GM19239 (cell line): ENCODE data around the gene CABLES2.

Source experiments
- DNase-seq: peaks from one replicate; pipeline ENCODE4 v3.0.0; 2011; ENCODE audit warnings: low spot score; ENCODE audit not compliant: insufficient read length
- FAIRE-seq: peaks from 2 replicates; lab custom pipeline; 2011; peaks lifted over from hg19 to GRCh38; lab: Jason Lieb, UNC

CABLES2 gene

DNA sequence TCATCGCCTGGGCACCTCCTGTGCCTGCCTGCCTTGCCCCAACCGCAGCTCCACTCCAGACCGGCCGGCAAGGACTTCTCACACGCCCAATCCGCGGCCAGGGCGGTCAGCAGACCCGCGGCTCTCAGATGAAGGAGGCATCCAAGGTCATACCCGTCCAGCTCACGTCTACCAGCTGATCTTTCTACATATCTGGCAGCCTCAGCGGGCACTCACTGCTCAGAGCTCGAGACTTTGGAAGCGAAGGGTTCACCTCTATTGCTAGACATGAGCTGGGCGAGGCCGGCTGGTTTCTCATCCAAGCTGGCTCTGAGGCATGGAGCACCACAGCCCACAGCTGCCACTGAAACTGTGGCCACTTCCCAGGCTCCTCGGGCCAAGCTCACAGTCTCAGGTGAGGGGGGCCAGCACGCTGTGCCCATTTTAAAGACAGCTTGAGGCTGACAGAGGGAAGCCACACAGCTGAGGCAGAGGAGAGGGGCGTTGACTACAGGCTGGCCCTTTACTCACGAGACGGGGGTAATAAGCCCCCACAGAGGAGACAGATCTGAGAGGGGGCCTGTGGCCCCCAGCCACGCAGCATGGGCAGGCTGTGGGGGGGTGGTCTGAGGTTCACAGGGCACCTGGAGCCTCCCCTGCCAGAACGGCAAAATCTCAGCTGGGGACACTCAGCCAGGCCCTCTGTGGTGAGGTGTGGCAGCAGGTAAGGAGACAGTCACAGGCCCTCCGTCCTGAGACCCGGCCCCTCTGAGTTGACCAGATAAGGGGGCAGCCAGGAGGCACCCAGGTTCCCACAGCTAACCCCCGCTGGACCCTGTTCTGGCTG, 42.0 kb downstream of the CABLES2 start:
- no peak for FAIRE-seq

DNA sequence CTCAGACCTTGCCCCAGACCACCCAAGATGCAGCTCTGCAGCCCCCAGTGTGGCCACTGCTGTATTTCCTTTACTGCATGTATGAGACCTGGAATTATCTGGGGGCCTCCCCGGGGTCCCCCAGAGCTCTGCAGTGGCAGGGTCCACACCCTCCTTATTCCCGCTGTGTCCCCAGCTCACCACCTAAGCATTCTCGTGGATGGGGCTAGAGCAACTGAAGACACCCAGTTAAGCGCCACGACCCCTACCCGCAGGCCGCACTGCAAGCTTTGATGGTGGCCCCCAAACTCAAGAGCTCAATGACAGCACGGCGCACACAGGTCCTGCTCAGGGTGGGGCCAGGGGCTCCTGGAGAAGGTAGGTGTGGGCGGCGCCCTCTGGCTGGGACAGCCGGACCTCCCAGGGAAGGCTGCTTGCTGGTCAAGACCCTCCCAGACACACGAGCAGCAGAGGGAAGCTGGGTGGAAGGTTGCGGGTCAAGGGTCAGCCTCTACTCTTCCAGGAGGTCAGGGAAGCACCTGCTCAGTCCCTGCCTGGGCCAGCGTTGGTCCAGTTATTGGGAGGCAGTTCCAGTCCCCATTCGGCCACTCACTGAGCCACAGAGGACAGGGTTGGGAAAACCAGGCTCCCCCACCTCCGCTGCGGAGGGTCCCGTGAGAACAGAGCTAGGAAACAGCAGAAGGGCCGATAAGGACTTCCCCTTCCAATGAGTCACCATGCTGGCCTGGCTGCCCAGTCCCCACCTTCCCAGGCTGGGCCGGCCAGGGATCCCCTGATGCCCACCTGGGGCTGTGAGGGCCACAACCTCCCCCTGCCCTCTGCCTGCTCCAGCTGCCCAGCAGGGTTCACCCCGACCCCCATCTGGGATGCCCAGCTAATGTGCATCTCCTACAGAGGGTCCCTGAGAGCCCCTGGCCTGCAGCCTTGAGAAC, 42.9 kb downstream of the CABLES2 start:
- DNase-seq (no peak), FAIRE-seq (no peak)

More for the DNA sequence above, 42.0 kb downstream of the CABLES2 start:
- no peak for DNase-seq

DNA sequence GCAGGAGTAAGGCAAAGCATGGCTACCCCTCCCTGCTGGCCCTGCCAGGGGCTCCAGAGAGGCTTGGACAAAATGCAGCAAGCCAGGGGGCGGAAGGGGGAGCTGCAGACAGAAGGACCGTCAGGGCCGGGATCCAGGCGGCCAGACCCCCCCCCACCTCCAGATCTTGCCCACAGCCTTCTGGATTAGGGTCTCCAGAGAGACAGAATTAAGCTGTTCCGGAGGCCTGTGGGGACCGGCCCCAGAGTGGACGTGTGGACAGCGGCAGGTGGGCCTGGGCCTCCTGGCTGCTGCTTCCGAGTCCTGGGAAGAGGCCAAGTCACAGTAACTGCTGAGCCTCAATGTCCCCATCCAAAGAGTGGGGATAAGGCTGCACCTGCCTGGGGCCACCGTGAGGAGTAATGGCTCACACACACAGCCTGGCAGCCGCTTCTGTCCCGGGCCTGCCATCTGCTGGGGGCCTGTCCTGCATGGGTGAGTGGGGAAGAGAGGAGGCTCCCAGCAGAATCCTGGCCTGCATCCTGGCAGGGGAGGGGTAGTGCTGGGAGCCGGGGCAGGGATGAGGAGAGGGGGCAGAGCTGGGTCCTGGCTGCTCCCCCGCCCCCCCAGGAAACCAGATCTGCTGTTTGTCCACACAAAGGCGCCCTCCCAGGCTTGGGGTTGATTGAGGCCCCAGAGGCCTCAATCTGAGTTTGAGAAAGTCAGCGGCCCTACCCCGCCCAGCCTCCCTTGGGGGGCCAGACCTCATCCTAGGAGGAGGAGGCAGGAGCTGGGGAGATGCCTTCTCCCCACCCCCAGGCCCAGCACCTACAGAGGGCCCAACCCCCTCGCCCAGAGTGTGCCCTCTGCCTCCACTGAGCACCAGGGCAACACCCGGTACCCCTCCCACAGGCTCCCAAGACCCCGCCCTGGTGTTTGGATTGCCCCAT, 43.8 kb downstream of the CABLES2 start:
- FAIRE-seq (no peak), DNase-seq (no peak)

DNA sequence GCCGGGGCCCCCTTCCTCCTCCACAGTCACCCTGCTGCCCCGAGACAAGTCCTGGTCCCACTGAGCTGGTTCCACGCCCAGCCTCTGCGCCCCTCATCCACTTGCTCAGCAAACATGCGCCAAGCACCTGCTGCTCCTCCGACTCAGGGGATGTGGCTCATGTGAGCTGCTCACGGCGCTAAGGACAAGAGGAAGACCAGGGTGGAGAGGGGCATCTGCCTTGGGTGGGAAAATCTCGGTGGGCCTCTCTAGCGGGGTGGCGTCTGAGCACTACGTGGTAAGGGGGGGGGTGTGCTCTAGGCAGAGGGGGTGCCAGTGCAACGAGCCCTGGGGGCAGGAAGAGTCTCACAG, 44.5 kb downstream of the CABLES2 start:
- FAIRE-seq (no peak), DNase-seq (no peak)

DNA sequence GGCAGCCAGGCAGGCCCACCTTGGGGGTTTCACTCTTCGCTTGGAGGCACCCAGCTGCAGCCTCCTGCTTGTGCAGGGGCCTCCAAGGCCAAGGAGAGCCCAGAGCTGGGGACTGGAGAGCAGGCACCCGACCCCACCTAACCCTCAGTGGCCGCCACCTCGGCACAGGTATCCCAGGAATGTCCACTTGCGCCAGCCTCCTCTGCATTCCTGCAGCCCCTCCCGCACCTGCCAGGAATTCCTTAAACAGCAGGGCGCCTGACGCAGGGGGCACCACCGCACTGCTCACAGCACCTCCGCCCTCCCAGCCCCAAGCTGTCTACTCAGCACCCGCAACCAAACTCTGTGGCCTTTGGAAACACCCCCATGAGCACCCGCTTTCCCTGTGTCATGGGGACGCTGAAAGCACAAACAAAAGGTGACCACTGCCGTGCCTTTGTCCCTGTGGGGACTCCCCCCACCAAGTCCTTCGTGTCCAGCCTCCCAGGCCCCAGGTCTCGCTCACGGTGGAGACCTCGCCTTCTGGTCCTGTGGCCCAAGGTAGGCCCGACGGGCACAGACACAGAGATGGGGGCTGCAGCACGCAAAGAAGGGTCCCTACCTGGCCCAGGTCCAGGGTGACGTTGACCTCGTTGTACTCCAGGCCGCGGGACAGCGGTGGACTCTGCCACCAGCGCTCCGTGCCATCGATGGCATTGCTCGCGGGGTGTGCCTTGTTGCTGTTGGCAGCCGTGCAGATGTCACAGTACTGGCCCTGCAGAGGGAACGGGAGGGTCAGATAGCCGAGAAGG, 45.1 kb downstream of the CABLES2 start:
- DNase-seq (no peak), FAIRE-seq (no peak)

DNA sequence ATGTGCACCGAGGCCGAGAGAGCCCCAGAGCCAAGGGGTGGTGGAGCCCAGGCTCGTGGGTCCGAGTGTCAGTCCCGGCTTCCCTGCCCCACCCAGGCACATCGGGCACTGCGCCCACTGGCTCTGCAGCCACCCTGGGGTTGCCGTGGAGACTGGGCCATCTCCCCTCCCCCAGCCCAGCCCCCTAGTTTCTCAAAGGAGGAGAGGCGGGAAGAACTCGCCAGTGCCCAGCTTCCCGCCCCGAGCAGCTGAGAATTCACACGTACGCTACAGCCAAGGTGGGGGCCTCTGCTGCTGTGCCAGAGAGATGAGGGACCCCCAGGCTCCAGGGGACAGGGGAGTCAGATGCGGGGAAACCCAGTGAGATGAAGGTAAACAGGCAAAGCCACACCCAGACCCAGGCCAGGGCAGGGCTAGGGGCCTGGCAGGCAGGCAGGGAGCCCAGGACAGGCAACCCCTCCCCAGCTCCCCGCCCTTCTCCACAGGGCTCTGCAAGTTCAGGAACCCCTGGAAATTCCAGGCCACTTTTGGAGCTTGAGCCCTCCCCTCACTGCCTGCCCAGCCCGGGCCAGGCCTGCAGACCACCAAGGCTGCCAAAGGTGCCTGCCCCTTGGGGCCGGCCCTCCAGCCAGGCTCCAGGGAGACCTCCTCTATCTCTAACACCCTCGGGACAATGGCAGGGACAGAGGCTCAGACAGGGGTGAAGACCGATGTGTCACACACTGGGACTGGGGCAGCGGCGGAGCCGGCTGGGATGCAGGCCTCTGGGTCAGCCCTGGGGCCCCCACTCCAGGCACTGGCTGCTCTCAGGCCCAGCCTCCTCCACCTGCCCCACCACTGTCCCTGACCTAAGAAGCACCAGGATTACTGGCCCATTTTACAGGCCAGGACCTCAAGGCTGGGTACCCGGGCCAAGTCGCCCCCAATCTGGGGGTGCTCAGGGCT, 46.0 kb downstream of the CABLES2 start:
- FAIRE-seq (no peak), DNase-seq (no peak)

DNA sequence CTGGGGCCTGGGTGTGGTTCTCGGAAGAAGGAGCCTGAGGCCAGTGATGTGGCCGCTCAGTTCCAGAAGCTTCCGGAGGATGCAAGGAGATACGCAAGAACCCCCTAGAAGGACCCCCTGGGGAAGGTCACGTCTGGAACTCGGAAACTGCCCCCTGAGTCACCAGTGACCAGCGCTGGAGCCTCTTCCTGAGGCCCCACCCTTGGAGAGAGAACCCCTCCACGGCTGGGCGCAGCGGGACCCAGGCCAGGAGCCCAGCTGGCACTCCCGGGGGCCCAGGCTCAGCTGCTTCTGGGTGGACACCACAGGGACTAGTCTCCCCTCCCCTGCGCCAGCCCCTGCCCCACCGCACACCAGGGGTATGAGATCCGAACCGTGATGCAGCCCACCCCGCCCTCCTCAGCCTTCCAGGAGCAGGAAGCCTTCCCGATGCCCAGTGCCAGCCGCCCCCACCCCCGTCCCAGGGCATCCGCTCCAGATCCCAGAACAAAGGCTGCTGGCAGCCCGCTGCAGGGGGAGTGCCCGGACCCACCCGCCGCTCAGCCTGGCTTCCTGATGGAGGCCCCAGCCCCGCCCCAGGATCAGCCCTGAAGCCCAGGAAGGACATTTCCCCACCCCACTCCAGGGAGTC, 47.5 kb downstream of the CABLES2 start:
- FAIRE-seq (no peak), DNase-seq (no peak)

DNA sequence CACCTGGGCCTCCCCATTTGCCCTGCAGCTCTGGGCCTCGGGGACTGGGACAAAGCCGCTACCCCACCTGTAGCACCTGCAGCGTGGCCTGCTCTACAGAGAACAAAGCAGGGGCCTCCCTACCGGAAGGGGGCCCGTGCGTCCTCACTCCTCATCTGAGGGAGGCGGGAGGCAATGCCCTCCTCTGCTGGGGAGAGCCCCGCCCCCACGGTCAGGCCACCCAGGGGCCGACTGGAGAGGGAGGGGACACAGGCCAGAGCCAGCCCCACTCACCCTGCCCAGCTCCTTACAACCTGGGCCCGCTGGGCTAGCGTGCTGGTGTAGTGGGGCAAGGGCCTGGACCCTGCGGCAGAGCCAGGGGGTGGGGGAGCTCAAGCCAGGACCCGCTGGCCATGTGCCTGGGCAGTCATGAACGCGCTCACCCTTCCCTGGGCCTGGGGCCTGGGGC, 48.0 kb downstream of the CABLES2 start:
- FAIRE-seq (no peak), DNase-seq (no peak)

DNA sequence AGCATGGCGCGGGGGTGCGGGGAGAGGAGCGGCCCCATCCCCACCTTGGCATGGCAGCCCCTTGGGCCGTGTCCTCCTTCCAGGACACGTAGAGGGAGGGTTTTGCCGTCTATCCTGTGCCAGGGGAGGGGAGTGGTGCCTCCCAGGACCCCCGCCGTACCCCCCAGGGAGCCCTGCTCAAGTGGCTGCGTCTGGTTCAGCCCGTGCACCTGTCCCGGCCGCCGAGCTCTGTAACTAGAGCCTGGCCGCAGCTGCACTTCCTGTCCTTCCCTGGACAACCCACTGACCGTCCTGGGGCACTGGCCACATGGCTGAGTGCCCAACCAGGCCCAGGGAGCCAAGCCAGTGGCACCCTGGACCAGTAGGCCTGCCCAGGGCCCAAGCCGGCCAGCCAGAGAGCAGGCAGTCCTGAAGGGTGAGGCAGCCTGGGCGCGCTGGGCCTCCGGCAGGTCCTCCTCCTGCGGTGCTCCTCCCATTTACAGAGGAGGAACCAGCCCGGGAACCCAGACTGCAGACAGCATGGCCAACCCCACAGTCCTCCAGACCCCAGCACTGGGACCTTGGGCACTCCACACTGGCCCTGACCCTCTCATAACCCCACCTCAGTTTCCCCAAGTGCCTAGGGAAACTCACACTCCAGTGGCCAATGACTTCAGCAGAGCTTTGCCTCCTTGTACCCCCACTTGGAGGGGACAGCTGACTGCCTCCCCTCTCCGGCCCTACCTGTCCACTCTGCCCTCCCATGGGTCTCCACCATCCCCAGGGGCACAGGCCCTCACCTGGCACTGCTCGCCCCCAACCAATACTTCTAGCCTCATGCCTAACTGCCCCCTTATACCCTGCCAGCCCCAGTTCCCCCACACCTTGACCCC, 48.7 kb downstream of the CABLES2 start:
- no peak for FAIRE-seq
- DNase-seq: no peak

DNA sequence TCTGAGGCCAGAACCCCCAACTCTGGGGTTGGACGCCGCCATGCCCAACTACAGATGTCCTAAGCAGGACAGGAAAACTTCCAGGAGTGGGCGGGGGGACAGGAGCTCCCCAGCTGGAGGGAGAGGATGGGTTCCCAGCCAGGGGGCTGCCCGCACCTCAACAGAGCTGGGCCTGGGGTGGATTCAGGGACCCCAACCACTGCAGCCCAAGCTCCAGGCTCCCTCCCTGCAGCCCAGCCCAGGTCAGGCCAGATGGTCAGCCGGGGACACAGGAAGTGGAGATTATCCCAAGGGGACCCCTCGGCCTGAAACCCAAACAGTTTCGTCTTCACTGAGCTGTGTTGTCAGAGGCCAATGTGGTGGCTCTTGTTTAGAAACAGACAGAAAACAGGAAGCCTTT, 49.4 kb downstream of the CABLES2 start:
- DNase-seq (no peak), FAIRE-seq (no peak)

DNA sequence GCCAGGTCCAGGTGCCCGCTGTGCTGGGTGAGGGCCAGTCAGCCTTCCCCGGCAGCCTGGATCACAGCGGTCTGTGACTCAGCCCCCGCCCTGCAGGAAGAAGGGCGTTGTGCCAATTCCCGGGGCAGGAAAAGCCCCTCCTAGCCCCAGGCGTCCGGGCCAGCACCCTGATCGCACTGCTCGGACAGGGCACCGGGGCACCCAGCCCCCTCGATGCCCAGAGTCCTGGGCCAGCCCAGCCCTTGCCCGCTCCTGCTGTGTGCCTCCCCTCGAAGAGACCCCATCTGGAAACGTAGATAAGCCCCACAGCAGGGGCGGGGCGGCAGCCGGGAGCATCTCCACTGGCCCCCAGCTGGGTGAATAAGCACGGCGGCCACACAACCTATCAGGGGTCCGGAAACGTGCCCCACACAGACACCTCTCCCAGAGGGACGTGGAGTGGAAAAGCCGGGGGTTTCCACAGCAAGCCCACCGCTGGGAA, 49.9 kb downstream of the CABLES2 start:
- no peak for DNase-seq
- no peak for FAIRE-seq

DNA sequence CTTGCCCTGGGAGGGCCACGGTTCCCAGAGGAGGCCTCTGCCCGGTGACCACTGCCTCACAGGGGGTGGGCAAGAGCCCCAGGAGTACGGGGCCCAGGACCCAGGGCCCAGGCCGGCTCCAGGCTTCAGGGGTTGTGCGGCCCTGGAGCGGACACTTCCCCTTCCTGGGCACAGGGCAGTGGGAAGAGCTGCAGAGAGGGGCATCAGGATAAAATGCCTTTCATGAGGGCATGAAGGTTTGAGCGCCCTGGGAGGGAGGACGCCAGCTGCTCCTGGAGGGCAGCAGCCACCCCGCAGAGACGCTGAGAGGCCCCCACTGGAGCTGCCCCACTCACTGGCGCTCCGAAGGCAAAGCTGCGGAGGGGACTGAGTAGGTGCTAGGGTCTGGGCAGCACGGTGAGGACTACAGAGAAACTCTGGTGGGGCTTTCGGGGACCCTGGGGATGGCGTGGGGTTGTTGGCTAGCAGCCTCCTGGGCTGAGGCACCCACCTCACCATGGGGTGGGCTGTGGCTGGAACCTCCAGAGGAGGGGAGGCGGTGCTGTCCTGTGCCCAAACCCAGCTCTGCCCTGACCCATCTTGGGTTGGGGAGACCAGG, 50.4 kb downstream of the CABLES2 start:
- DNase-seq: no peak
- FAIRE-seq: no peak

DNA sequence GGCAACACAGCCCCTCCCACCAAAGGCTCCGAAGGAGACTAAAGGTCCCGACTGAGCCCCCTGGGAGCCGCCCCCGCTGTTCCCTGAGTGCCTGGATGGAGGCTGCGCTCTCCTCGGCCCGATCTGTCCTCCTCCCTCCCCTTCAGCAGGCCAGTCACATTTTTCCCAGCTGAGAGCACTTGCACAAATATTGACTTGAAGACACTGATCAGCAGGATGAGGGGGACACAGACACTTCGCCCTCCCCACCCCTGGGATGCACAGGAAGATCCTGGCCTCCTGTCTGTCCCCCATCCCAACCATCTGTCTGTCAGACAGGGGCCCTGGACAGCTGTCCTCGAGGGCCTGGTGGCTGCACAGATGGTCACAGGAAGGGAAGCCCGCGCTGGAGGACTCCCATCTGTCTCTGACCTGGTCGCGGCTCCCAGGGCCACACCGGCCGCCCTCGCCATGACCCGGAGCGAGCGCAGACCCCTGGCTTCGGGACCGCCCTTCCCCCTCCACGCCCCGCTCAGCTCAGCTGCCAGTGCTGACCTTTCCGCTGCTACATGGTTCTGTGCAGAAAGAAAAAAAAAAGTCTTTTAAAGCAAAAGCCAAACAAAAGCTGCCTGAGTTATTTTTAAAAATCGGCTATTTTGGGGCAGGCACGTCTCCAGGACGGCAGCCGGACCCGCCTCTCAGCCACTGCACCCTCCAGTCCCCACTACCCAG, 51.1 kb downstream of the CABLES2 start:
- DNase-seq (no peak), FAIRE-seq (no peak)

DNA sequence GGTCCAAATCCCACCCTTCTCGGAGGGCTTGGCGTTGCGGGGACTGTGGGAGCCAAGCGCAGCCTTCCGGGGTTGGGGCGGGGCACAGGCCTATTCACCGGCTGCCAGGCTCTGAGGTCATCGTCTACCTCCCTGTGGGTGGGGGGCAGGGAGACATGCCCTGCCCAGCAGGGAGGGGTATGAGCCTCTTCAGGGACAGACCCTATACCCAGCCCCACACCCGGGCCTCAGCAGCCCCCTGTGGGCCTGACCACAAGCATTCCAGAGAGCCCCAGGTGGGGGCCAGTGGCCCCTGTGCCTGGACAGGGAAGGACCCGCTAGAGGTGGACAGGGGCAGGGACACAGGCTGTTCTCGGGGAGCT, 51.6 kb downstream of the CABLES2 start:
- no peak for DNase-seq
- no peak for FAIRE-seq

DNA sequence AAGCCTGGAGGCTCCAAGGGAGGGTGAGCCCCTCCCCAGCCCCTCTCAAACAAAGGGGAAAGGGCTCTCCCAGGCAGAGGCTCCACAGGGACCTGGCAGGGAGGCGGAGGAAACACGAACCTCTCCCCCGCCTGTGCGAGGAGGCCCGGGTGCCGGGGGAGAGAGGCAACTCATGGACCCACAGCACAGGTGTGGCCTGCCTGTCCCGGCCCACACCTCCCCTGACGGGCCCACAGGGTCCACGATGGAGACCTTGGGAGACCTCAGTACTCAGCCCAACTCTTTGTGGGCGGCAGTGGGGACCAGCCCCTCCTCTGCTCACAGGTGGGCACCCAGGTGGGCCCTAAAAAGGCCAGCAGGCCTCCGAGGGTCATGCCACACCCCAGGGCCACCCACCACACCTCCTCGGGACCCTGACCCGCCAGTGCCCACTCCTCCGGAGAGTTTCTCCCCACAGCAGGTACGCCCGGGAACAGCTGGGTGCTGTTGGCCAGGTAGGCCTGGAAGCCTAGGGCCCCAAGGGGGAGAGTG, 52.2 kb downstream of the CABLES2 start:
- no peak for FAIRE-seq
- DNase-seq: no peak
